ENCODE data around the gene CLDN19.
"Not testable (repeated sequence)": the region's sequence is repeated elsewhere in the genome, so short reads cannot be mapped to it uniquely, and the experiment has no call there.

The CLDN19 gene

DNA sequence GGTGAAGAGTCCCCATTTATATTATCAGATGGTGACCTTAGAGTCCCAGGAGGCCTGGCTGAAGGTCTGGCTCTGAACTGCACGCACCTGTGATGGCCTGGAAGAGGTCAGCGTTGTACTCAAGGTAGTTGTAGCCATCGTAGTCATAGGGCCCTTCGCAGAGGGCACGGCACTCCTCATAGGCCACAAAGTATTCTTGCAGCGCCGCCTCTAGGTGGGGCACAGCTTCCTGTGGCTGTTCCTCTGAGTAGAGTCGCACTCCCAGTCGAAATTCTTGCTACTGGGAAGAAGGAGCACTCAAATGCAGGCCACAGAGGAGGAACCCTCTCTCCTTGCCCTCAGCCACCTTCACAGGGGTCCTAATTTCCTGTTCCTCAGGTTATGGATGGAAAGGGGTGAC is 19.1 kb upstream of the CLDN19 start:
- no peak for DNase-seq (ENCODE audit: low read depth)

DNA sequence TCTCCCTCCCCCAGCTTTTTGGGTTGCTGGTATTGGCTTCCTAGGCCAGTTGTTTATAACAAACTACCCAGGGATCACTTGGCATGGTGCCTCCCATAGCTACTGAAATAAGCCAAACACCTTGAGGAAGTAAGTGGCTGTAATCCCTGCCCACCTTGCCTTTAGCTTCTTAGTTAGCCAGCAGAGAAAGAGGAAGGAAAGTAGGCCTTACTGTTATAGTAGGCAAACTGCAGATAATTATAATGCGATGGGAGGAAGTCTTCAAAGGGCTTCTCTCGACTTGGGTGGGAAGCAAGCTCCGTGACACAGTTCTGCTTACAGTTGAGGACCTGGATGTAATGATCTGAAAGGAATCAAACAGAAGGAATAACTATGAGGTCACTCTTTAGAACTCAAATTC is 18.6 kb upstream of the CLDN19 start:
- DNase-seq (ENCODE audit: low read depth): no peak

- DNase-seq (ENCODE audit: low read depth): no peak
These were observed 17.8 kb upstream of the CLDN19 start for GRCh38 chr1:42757892-42758275.

DNA sequence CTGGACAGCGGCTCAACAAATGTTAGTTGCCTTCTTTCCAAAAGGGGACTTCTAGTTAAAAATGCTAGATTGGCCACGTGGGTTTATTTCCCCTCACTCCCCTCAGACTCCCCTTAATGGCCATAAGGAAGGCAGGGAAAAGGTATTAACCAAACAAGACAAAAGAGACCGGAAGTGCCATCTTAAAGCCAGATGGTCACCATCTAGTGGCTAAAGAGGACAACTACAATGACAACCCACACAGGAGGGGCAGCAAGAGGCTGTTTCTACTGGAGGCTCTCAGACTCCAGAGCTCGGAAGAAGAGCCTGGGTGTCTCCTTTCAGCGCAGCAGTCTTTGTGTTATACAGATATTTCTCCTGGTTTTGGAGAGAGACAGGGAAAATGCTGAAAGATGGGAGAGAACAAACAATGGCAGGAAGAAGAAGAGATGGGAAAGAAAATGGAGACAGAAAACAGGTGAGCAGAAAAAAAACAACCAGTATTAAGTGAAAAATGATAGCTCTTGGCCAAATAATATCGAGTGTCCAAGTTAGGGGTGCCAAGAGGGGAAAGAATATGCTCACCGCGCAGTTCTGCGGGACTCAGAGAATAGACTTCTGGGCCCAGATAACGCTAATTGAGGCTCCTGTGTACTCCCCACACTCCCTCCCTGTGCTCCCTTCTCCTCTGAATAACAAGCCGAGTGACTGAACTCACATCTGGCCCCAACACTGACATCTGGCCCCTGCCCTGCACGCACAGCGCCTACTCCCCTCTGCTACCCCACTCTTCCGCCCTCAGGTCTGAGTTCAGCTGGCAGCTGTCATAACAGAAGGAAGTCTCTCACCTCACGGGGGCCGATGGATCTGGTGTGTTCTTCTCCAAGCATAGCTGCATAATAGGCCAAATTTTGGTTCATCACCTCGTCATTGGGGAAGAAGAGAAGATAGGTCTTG is 17.2 kb upstream of the CLDN19 start:
- no peak for DNase-seq (ENCODE audit: low read depth)

DNA sequence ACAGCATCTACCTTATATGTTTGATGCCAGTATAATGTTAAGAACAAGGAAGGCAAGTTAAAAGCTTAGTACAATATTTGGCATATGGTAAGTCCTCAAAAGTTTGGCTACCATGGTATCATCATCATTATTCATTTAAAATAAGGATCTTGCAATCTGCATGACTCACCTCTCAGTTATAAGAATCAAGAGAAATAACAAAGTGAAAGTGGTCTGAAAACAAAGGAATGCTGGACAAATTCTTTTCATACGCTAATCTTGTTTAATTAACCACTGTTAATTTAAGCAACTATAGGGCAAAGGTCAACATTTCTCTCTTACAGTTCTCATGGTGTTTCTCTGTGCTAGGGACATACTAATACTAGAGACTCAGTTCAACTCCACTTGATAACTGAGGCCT is 13.0 kb upstream of the CLDN19 start:
- no peak for DNase-seq (ENCODE audit: low read depth)

GRCh38 chr1:42752284-42752683 is 12.2 kb upstream of the CLDN19 start:
- DNase-seq (ENCODE audit: low read depth): no peak

- DNase-seq (ENCODE audit: low read depth): not testable (repeated sequence)
These were observed 11.6 kb upstream of the CLDN19 start for GRCh38 chr1:42751511-42752070.

DNA sequence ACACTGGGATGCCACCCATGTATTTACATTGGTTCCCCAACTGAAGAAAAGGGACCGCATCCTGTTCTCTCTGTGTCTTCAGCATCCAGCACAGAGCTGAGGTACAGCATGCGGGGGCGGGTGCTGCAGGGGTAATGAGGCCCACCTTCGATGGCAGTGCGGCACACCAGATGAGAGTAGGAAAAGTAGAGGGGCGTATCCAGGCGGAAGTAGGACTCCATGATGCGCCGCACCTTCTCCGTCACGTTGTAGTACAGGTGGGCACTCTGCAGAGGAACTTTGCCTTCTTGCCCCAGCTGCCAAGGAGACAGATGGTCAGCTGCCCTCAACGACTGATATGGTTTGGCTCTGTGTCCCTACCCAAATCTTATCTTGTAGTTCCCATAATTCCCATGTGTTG is 10.0 kb upstream of the CLDN19 start:
- DNase-seq (ENCODE audit: low read depth): no peak

DNA sequence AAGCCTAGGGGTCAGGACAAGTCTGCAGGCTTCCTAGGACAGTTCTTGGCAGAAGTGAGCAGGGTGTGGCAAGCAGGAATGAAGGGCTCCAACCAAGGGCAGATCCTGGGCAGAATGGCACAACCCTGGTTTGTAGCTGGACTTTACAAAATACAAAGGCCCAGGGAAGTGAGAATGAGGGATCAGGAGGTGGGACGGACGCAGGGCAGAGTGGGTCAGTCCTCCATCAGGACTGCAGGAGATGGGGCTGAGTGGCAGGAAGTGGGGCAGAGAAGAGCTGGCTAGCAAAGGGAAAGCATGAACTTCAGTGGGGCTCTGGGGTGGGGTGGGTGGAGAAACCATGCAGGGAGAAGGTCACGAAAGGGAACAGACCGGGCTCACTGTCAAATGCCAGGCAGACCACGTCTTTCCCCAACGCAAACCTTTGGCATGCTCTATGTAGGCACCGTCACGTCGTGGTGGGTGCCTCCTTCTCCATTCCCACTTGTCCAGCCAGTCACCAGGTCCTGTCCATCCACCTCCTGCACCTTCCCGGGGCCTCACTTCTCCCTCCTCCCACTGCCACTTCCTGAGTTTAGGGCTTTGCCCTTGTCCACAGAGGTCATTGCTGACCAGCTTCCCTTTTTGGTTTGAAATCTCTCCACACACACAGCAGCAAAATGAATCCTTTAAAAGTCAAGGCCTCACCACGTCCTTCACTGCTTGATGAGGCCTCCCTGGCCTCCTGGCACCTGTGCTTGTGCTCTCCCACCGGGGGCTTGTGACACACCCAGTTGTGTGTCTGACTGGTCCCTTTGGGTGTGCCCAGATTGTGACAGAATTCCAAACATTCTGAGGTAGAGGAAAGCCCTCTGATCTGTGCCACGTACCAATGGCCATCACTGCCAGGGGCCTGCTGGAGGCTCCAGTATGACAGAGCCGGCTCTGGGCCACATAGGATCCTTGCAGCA is 8.7 kb upstream of the CLDN19 start:
- no peak for DNase-seq (ENCODE audit: low read depth)

DNA sequence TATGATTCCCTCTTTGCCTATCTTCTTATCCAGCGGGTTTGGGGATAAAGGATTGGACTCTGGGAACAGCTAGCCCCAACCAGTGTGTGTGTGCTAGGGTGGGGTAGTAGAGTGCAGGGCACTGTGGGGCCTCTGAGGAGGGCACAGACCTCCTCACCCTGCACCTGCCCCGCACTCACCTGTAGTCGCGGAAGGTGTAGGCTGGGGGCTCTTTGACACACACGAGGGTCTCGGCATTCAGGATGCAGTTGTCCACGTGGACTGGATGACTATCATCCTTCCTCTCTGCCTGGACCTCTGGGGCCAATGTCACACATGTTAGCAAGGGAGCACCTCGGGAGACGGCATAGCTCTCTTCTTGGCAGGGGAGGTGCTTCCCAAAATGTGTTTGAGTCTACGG is 8.0 kb upstream of the CLDN19 start:
- DNase-seq (ENCODE audit: low read depth): no peak

DNA sequence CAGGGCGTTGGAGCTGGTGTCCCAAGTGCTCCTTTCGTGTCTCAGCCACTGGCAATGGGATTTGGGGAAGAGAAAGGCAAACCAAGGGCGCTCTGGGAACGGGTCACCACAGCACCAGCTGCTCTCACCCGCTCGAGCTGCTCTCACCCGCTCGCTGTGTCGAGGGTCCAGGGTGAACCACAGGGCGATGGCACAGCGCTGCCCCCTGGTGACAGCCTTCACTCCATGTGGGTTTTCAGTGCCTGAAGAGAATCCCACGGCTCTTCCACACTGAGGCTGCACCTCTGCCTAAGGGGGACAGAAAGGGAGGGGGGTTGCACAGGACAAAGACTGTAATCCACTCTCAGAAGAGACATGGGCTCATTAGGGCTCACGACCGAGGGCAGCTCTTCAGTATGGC is 7.1 kb upstream of the CLDN19 start:
- DNase-seq (ENCODE audit: low read depth): peak; percentile 42

DNA sequence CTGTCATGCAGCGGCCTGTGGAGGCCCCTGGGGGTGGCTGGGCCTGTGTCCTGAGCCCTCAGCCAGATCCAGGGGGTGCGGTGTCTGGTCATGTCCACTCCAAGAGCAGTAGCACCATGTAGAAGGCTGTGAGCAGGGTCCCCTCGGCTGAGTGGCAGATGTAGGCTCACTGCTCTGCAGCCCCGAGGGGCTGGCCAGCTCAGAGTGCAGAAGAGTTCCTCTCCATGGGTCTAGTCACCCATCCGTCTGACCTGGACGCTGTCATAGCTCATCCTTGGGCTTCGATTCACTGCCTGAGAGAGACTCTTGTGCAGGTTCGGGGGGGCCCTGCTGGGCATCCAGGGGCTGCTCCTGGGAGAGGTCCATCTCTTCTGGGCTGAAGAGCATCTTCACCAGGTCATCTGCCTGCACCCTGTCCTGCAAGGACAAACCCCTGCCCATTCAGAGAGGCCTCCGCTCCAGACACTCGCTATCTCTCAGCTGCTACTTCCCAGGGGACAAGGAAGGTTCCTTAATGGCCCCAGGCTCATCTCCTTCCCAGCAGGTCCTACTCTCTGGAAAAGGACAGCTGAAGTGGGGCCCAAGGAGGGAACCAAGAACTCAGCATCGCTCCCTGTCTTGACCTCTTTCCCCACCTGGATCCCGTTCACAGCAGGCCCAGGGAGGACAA is 6.5 kb upstream of the CLDN19 start:
- no peak for DNase-seq (ENCODE audit: low read depth)

DNA sequence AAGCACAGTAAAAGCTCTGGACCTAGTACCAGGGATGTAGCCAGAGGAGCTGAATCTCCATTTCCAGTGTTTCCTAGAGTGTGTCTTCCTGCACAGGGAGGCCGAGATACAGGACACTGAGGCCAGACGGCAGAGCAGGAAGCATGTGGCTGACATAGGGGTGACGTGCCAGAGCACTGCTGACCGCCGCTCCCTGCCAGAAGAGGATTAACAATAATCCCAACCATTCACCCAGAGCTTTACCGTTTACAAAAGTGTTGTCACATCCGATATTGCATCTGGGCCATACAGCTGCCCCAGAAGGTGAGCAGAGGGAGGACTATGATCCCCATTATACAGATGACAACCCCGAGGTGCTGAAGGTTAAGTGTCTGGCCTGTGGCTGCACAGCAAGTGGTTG is 5.8 kb upstream of the CLDN19 start:
- no peak for DNase-seq (ENCODE audit: low read depth)

- DNase-seq (ENCODE audit: low read depth): no peak
These were observed 4.0 kb upstream of the CLDN19 start for GRCh38 chr1:42744148-42744413.

- no peak for DNase-seq (ENCODE audit: low read depth)
These were observed 3.5 kb upstream of the CLDN19 start for GRCh38 chr1:42743317-42744147.

DNA sequence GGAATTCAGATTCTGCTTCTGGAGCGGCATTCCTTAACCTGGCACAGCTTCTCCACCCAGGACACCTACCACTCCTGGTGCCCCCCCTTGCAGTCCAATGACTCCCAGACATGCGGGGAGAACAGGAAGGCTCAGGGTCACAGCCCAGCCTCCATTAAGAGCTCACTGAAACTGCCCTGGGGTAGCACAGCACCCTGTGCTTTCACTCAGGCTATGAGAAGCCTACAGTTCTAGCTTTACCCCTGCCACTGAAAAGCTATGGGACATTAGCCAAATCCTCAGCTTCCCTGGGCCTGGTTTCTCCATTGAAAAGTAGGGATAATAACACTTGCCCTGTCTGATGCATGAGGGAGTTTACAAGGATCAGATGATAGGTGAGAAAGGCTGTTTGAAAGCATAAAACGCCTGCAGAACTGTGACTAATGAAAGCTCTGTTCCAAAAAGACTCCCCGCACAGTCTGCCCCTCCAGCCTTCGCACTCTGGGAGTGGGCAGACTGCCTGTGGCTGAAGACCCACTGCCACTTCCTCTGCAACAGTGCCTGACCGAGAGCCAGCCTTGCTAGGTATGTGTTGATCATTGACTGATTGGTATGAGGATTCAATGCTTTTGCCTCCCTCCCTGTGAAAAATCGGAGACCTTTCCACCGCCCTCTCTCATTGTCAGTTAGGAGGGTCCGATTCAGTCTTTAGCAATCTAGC is 2.7 kb upstream of the CLDN19 start:
- no peak for DNase-seq (ENCODE audit: low read depth)

- DNase-seq (ENCODE audit: low read depth): no peak
These were observed 2.1 kb upstream of the CLDN19 start for GRCh38 chr1:42742141-42742540.

GRCh38 chr1:42741706-42742105 is 1.7 kb upstream of the CLDN19 start:
- DNase-seq (ENCODE audit: low read depth): no peak

GRCh38 chr1:42740851-42741580 is 980 bp upstream of the CLDN19 start:
- no peak for DNase-seq (ENCODE audit: low read depth)

GRCh38 chr1:42738678-42739226 is 1.3 kb downstream of the CLDN19 start:
- no peak for DNase-seq (ENCODE audit: low read depth)
